Measurements from ENCODE around the gene ARRB1. TPM values are rescaled to one million over a fixed set of nuclear protein-coding genes. Genes with fewer than 3 reads are reported as not detected.

Gene ARRB1
- total RNA-seq, 6 experiments from 2014 or later, result 10.8 to 14.4 (median 11.2) TPM

GRCh38 chr11:75303544-75304224, 47.8 kb downstream of the ARRB1 start:
- no peaks in the 10 kb centered on the region; the same call in 1 of the 2 replicates for H3K27me3 Mint-ChIP-seq (ENCODE audit: insufficient read depth)
- no peaks in the 10 kb centered on the region for H3K36me3 Mint-ChIP-seq (ENCODE audit: low read depth)
- no peak for TF ChIP-seq CTCF (IDR thresholded peaks at IDR 0.05)
- no peak overlapping the region for H3K27ac Mint-ChIP-seq
- no peak for DNase-seq
- H3K4me1 Mint-ChIP-seq (ENCODE audit: low read depth), result no peaks in the 10 kb centered on the region
- H3K9me3 Mint-ChIP-seq, result no peaks in the 10 kb centered on the region
- no peak overlapping the region for H3K4me3 Mint-ChIP-seq

- H3K27me3 Mint-ChIP-seq (ENCODE audit: insufficient read depth), result no peaks in the 10 kb centered on the region; the same call in 1 of the 2 replicates
- no peaks in the 10 kb centered on the region for H3K4me1 Mint-ChIP-seq (ENCODE audit: low read depth)
- TF ChIP-seq CTCF (IDR thresholded peaks at IDR 0.05), result no peak
- H3K4me3 Mint-ChIP-seq, result no peak overlapping the region
- DNase-seq, result no peak
- H3K27ac Mint-ChIP-seq, result no peak overlapping the region
- H3K36me3 Mint-ChIP-seq (ENCODE audit: low read depth), result no peaks in the 10 kb centered on the region
- no peaks in the 10 kb centered on the region for H3K9me3 Mint-ChIP-seq
Measured at GRCh38 chr11:75302371-75302770, 49.1 kb downstream of the ARRB1 start.

GRCh38 chr11:75301601-75302345, 49.7 kb downstream of the ARRB1 start:
- DNase-seq, result no peak
- no peak overlapping the region for H3K27ac Mint-ChIP-seq
- H3K4me3 Mint-ChIP-seq, result no peak overlapping the region
- no peaks in the 10 kb centered on the region for H3K4me1 Mint-ChIP-seq (ENCODE audit: low read depth)
- no peaks in the 10 kb centered on the region for H3K9me3 Mint-ChIP-seq
- no peaks in the 10 kb centered on the region; the same call in 1 of the 2 replicates for H3K27me3 Mint-ChIP-seq (ENCODE audit: insufficient read depth)
- H3K36me3 Mint-ChIP-seq (ENCODE audit: low read depth), result no peaks in the 10 kb centered on the region
- TF ChIP-seq CTCF (IDR thresholded peaks at IDR 0.05), result no peak

- DNase-seq, result no peak
- Mint-ChIP-seq H3K9me3 (no peaks in the 10 kb centered on the region), H3K4me1 (ENCODE audit: low read depth) (no peaks in the 10 kb centered on the region), H3K27ac (no peak overlapping the region), H3K36me3 (ENCODE audit: low read depth) (no peaks in the 10 kb centered on the region), H3K4me3 (no peak overlapping the region), H3K27me3 (ENCODE audit: insufficient read depth) (no peaks in the 10 kb centered on the region; the same call in 1 of the 2 replicates)
- TF ChIP-seq CTCF (IDR thresholded peaks at IDR 0.05), result no peak
Measured at GRCh38 chr11:75301131-75301530, 50.3 kb downstream of the ARRB1 start.

- Mint-ChIP-seq H3K36me3 (ENCODE audit: low read depth) (no peaks in the 10 kb centered on the region), H3K27ac (no peak overlapping the region), H3K9me3 (no peaks in the 10 kb centered on the region), H3K4me3 (no peak overlapping the region), H3K4me1 (ENCODE audit: low read depth) (no peaks in the 10 kb centered on the region), H3K27me3 (ENCODE audit: insufficient read depth) (no peaks in the 10 kb centered on the region; the same call in 1 of the 2 replicates)
- TF ChIP-seq CTCF (IDR thresholded peaks at IDR 0.05), result no peak
- DNase-seq, result no peak
Measured at GRCh38 chr11:75298976-75299260, 52.5 kb downstream of the ARRB1 start.

Data from HFFc6 (cell line).